K562 (cell line): ENCODE data around the gene FBXO27. TPM values are rescaled to one million over a fixed set of nuclear protein-coding genes. Genes with fewer than 3 reads are reported as not detected.
A peak's percentile ranks its signal among the peaks of the same experiment; 100 is the strongest.

Experiments
- ARHGAP35 ChIP-seq: fragments of 450-650 bp; IDR thresholded peaks from 2 replicates; pipeline ENCODE4 v1.6.1; 2018; ENCODE audit not compliant: partially characterized antibody
- COPS2 ChIP-seq: fragments of 450-650 bp; conservative IDR thresholded peaks from 2 replicates; pipeline ENCODE4 v1.6.1; 2016; ENCODE audit warnings: mild to moderate bottlenecking, moderate library complexity
- KDM1A ChIP-seq, 2 experiments: fragments of 450-650 bp; IDR thresholded peaks; 2 replicates each; pipeline ENCODE4 v1.6.1; 2016; ENCODE audit warnings: mild to moderate bottlenecking in 2 of 2
- KDM4B ChIP-seq, 2 experiments: fragments of 450-650 bp in 1 of 2; sonication (generic) in 1 of 2; IDR thresholded peaks; 2 replicates each; pipeline ENCODE4 v1.6.1; 2016 to 2017; ENCODE audit warnings: borderline replicate concordance in 2 of 2, antibody characterized with exemption in 1 of 2, low read depth in 1 of 2, mild to moderate bottlenecking in 1 of 2
- NFXL1 ChIP-seq: fragments of 450-650 bp; formaldehyde crosslinking; IDR thresholded peaks from 2 replicates; pipeline ENCODE4 v1.4.0; 2021; ENCODE audit warnings: mild to moderate bottlenecking
- PHB2 ChIP-seq: fragments of 450-650 bp; IDR thresholded peaks from 2 replicates; pipeline ENCODE4 v1.6.1; 2017; ENCODE audit warnings: low read depth
- SMARCA5 ChIP-seq: fragments of 450-650 bp; IDR thresholded peaks from 2 replicates; pipeline ENCODE4 v1.6.1; 2016
- STAT5B ChIP-seq: fragments of 250-450 bp; sonication (Bioruptor Pico); IDR thresholded peaks from 2 replicates; pipeline ENCODE4 v1.8.0; 2021; ENCODE audit warnings: mild to moderate bottlenecking, inconsistent platforms
- TCF3 ChIP-seq: sonication (generic); formaldehyde crosslinking; IDR thresholded peaks from 2 replicates; pipeline ENCODE4 v1.4.0; 2020; ENCODE audit warnings: mild to moderate bottlenecking, missing genetic modification reagents
- TFAM ChIP-seq: fragments of 250-450 bp; sonication (Bioruptor Pico); conservative IDR thresholded peaks from 2 replicates; pipeline ENCODE4 v1.5.0; 2021; ENCODE audit warnings: mild to moderate bottlenecking, moderate library complexity
- ZBTB1 ChIP-seq: sonication (generic); formaldehyde crosslinking; IDR thresholded peaks from 2 replicates; pipeline ENCODE4 v1.8.1; 2023; ENCODE audit warnings: missing genetic modification reagents, low read depth, mild to moderate bottlenecking, borderline replicate concordance
- ZNF174 ChIP-seq: fragments of 250-450 bp; sonication (Bioruptor Pico); IDR thresholded peaks from 2 replicates; pipeline ENCODE4 v1.4.0; 2020; ENCODE audit warnings: mild to moderate bottlenecking
- ZNF224 ChIP-seq: sonication (generic); formaldehyde crosslinking; IDR thresholded peaks from 2 replicates; pipeline ENCODE4 v1.8.0; 2022; ENCODE audit warnings: mild to moderate bottlenecking, missing genetic modification reagents
- ZNF445 ChIP-seq: fragments of 250-450 bp; sonication (Bioruptor Pico); IDR thresholded peaks from 2 replicates; pipeline ENCODE4 v1.4.0; 2020; ENCODE audit warnings: low read depth, mild to moderate bottlenecking, moderate library complexity
- ZNF561 ChIP-seq: fragments of 450-650 bp; formaldehyde crosslinking; conservative IDR thresholded peaks from 2 replicates; pipeline ENCODE4 v1.4.0; 2020; ENCODE audit warnings: mild to moderate bottlenecking, moderate library complexity
- ZNF764 ChIP-seq: fragments of 250-450 bp; sonication (Bioruptor Pico); IDR thresholded peaks from 2 replicates; pipeline ENCODE4 v1.4.0; 2020; ENCODE audit warnings: low read depth, mild to moderate bottlenecking, moderate library complexity
- polyA plus RNA-seq, 8 experiments: library from polyadenylated mRNA; depleted of rRNA in 4 of 8; stranded (reverse) in 5 of 8; unstranded in 3 of 8; fragments of >200 nt; fragmentation: Nextera tagmentation in 2 of 8; fragmentation: Illumina TruSeq in 1 of 8; extraction: Ambion mirVana in 2 of 8; extraction: Trizol in 1 of 8; gene quantifications; 2 replicates each; pipeline versions ENCODE4 v1.2.1 to v1.2.3, GENCODE V29; 2011 to 2014; ENCODE audit warnings: inconsistent platforms in 1 of 8, missing spikeins in 1 of 8
- total RNA-seq, 7 experiments: library from RNA; depleted of rRNA in 6 of 7; stranded (reverse); fragments of >200 nt in 6 of 7; fragmentation: Illumina TruSeq in 2 of 7; extraction: Trizol in 2 of 7; gene quantifications; 2 replicates each; pipeline versions ENCODE4 v1.2.1 to v1.2.3, GENCODE V29; 2011 to 2021; ENCODE audit warnings: low replicate concordance in 1 of 7
- TF ChIP-seq, protein P1 (sequence below): sonication (generic); formaldehyde crosslinking; IDR thresholded peaks from 2 replicates; pipeline ENCODE4 v1.8.0; 2022; ENCODE audit warnings: missing genetic modification reagents, mild to moderate bottlenecking, moderate library complexity, borderline replicate concordance
- TF ChIP-seq, protein P2 (sequence below): fragments of 450-650 bp; conservative IDR thresholded peaks from 2 replicates; pipeline ENCODE4 v1.6.1; 2016; ENCODE audit warnings: missing genetic modification characterization, low read depth, mild to moderate bottlenecking, missing compliant biosample characterization, moderate library complexity
- TF ChIP-seq, protein P3 (sequence below): fragments of 200-800 bp; sonication (Bioruptor generic); IDR thresholded peaks from 2 replicates; pipeline ENCODE4 v1.6.1; 2017; ENCODE audit warnings: missing genetic modification characterization, missing compliant biosample characterization
- TF ChIP-seq, protein P4 (sequence below): sonication (generic); formaldehyde crosslinking; IDR thresholded peaks from 2 replicates; pipeline ENCODE4 v1.9.0; 2022; ENCODE audit warnings: mild to moderate bottlenecking, missing genetic modification reagents
- TF ChIP-seq, protein P5 (sequence below): fragments of 150-350 bp; conservative IDR thresholded peaks from 2 replicates; pipeline ENCODE4 v1.6.1; 2014; ENCODE audit warnings: low read length
- TF ChIP-seq, protein P6 (sequence below): IDR thresholded peaks from 2 replicates; pipeline ENCODE4 v1.6.1; 2016; ENCODE audit warnings: missing genetic modification characterization, missing compliant biosample characterization

The FBXO27 gene
- total and polyA plus RNA-seq, 9 of the 15 experiments (the other 6 are each of a cell fraction or from before 2014, with no cell fraction given): 1.8 to 11.0 (median 6.3) TPM

DNA sequence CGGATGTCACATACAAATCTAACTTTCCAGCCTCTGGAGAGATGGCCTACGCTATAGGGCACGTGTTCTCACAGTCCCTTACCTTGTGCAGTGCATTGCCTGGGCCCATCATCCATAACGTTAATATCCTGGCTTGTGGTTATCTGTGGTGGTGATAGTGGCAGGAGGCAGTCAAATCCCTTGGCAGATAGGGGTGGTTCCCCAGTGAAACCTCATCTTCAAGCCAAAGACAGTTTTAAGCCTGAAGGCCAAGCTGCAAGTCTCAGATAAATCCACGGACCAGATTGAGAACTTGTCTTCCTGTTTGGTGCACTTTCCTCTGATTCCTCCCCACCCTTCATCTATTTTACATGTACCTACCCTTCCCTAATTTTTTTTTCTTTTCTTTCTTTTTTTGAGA lies 52.5 kb downstream of the FBXO27 start (continued):
- TF ChIP-seq NFXL1 (CRISPR knock-in tag): no peak
- no peak for TF ChIP-seq PHB2
- TF ChIP-seq, protein P1, sequence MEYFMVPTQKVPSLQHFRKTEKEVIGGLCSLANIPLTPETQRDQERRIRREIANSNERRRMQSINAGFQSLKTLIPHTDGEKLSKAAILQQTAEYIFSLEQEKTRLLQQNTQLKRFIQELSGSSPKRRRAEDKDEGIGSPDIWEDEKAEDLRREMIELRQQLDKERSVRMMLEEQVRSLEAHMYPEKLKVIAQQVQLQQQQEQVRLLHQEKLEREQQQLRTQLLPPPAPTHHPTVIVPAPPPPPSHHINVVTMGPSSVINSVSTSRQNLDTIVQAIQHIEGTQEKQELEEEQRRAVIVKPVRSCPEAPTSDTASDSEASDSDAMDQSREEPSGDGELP (CRISPR knock-in tag): no peak
- TF ChIP-seq, protein P2, sequence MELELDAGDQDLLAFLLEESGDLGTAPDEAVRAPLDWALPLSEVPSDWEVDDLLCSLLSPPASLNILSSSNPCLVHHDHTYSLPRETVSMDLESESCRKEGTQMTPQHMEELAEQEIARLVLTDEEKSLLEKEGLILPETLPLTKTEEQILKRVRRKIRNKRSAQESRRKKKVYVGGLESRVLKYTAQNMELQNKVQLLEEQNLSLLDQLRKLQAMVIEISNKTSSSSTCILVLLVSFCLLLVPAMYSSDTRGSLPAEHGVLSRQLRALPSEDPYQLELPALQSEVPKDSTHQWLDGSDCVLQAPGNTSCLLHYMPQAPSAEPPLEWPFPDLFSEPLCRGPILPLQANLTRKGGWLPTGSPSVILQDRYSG (tag): no peak
- TF ChIP-seq ZNF445 (CRISPR knock-in tag): no peak
- no peak for TF ChIP-seq ZNF561 (CRISPR knock-in tag)
- TF ChIP-seq, protein P3, sequence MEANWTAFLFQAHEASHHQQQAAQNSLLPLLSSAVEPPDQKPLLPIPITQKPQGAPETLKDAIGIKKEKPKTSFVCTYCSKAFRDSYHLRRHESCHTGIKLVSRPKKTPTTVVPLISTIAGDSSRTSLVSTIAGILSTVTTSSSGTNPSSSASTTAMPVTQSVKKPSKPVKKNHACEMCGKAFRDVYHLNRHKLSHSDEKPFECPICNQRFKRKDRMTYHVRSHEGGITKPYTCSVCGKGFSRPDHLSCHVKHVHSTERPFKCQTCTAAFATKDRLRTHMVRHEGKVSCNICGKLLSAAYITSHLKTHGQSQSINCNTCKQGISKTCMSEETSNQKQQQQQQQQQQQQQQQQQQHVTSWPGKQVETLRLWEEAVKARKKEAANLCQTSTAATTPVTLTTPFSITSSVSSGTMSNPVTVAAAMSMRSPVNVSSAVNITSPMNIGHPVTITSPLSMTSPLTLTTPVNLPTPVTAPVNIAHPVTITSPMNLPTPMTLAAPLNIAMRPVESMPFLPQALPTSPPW (CRISPR knock-in tag): no peak
- peak; percentile 38 to 45; a peak in 2 of 4 replicates for TF ChIP-seq KDM1A (IDR thresholded peaks at IDR 0.05)
- TF ChIP-seq ZNF174 (CRISPR knock-in tag): no peak
- TF ChIP-seq, protein P4, sequence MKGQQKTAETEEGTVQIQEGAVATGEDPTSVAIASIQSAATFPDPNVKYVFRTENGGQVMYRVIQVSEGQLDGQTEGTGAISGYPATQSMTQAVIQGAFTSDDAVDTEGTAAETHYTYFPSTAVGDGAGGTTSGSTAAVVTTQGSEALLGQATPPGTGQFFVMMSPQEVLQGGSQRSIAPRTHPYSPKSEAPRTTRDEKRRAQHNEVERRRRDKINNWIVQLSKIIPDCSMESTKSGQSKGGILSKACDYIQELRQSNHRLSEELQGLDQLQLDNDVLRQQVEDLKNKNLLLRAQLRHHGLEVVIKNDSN (CRISPR knock-in tag): no peak; the same call in 1 of the 2 replicates
- TF ChIP-seq KDM4B (IDR thresholded peaks at IDR 0.05; ENCODE audit: borderline replicate concordance in 2 of 2, low read depth in 1 of 2): no peak
- TF ChIP-seq, protein P5, sequence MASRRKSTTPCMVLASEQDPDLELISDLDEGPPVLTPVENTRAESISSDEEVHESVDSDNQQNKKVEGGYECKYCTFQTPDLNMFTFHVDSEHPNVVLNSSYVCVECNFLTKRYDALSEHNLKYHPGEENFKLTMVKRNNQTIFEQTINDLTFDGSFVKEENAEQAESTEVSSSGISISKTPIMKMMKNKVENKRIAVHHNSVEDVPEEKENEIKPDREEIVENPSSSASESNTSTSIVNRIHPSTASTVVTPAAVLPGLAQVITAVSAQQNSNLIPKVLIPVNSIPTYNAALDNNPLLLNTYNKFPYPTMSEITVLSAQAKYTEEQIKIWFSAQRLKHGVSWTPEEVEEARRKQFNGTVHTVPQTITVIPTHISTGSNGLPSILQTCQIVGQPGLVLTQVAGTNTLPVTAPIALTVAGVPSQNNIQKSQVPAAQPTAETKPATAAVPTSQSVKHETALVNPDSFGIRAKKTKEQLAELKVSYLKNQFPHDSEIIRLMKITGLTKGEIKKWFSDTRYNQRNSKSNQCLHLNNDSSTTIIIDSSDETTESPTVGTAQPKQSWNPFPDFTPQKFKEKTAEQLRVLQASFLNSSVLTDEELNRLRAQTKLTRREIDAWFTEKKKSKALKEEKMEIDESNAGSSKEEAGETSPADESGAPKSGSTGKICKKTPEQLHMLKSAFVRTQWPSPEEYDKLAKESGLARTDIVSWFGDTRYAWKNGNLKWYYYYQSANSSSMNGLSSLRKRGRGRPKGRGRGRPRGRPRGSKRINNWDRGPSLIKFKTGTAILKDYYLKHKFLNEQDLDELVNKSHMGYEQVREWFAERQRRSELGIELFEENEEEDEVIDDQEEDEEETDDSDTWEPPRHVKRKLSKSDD: no peak
- peak; percentile 91 for TF ChIP-seq TCF3
- TF ChIP-seq STAT5B (CRISPR knock-in tag): no peak
- TF ChIP-seq ZNF224 (CRISPR knock-in tag): no peak
- TF ChIP-seq, protein P6, sequence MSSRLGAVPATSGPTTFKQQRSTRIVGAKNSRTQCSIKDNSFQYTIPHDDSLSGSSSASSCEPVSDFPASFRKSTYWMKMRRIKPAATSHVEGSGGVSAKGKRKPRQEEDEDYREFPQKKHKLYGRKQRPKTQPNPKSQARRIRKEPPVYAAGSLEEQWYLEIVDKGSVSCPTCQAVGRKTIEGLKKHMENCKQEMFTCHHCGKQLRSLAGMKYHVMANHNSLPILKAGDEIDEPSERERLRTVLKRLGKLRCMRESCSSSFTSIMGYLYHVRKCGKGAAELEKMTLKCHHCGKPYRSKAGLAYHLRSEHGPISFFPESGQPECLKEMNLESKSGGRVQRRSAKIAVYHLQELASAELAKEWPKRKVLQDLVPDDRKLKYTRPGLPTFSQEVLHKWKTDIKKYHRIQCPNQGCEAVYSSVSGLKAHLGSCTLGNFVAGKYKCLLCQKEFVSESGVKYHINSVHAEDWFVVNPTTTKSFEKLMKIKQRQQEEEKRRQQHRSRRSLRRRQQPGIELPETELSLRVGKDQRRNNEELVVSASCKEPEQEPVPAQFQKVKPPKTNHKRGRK (tag): no peak
- no peak for TF ChIP-seq COPS2
- TF ChIP-seq ZNF764 (CRISPR knock-in tag): no peak
- TF ChIP-seq SMARCA5: no peak
- no peak for TF ChIP-seq TFAM (CRISPR knock-in tag)
- TF ChIP-seq ARHGAP35: no peak
- no peak for TF ChIP-seq ZBTB1 (CRISPR knock-in tag)
